C4-2B (cell line): ENCODE results near the gene ZNF155.
"Not testable (repeated sequence)": the region's sequence is repeated elsewhere in the genome, so short reads cannot be mapped to it uniquely, and the experiment has no call there.

Experiments
- H3K27ac ChIP-seq: fragments of 450-650 bp; 2 replicates; pipeline ENCODE4 v1.5.1; 2017
- ZFX ChIP-seq: fragments of 450-650 bp; IDR thresholded peaks from 2 replicates; pipeline ENCODE4 v1.6.1; 2017
- TF ChIP-seq, protein P1 (sequence below): fragments of 450-650 bp; conservative IDR thresholded peaks from 2 replicates; pipeline ENCODE4 v1.5.1; 2017; ENCODE audit warnings: mild to moderate bottlenecking

Gene ZNF155

DNA sequence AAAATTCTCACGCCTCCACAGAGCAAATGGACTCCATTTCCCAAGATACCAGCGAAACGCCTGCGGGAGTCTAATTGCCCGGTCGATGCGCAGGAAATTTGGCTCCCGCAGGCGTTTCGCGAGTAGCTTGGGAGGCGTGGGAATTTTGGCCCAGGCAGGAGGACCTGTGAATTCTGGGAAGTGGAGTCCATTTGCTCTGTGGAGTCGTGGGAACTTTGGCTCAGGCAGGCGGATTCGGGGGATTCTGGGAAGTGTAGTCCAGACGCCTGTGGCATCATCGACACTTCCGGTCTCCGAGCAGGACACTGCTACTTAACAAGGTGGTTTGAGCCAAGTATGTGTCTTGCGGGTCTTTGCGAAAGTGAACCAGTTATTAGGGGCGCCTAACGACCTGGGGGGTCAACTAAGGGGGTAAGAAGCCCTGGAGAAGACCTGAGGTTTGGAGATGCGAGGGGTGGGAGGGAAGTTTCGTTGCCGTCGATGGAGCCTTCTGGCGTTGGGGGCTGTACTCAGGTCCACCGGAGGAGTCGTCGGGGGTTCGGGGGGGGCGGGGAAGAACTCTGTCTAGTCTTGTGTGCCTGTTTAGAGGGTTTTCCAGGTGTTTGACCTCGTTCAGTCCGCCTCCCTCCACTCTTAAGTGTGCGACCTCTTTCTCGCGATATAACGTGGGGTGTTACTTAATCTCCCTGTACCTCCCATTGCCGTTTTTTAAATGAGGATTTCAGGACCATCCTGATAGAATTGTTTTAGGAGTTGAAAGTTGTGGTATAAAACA is at the start of gene ZNF155:
TSS of gene ZNF155 (plus strand) at position 277 of the 775 bp plus-strand sequence. CDS start 4,356 bp downstream, outside the sequence.
- peak within 1 kb of the TSS; percentile 62 for H3K27ac ChIP-seq
- TF ChIP-seq, protein P1, sequence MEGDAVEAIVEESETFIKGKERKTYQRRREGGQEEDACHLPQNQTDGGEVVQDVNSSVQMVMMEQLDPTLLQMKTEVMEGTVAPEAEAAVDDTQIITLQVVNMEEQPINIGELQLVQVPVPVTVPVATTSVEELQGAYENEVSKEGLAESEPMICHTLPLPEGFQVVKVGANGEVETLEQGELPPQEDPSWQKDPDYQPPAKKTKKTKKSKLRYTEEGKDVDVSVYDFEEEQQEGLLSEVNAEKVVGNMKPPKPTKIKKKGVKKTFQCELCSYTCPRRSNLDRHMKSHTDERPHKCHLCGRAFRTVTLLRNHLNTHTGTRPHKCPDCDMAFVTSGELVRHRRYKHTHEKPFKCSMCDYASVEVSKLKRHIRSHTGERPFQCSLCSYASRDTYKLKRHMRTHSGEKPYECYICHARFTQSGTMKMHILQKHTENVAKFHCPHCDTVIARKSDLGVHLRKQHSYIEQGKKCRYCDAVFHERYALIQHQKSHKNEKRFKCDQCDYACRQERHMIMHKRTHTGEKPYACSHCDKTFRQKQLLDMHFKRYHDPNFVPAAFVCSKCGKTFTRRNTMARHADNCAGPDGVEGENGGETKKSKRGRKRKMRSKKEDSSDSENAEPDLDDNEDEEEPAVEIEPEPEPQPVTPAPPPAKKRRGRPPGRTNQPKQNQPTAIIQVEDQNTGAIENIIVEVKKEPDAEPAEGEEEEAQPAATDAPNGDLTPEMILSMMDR: no peak
- no peak for TF ChIP-seq ZFX

GRCh38 chr19:43934985-43935708 is 48.8 kb upstream of the ZNF155 start, which contains the start of gene ZNF45:
Gene ZNF45, minus strand, starts transcription at chr19:43935282. Its CDS starts 13,097 bp downstream, at chr19:43922185.
- peak within 1 kb of the TSS; percentile 53 for H3K27ac ChIP-seq
- peak; percentile 63 for TF ChIP-seq ZFX
- TF ChIP-seq, protein P1: no peak

DNA sequence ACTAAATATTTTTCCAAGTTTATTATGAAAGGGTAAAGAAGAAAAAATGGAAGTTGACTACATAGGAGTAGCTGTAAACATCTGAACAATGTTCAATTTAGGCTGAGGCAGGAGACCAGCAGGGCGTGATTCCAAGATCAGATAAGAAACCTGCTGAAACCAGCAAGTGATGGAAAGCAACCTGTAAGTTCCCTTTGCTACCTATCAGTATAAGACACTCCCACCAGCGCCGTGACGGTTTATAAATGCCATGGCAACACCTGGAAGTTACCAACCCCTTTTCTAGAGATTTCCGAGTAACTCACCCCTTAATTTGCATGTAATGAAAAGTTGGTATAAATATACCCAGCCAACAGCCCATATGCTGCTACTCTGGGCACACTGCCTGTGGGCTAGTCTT is 47.8 kb upstream of the ZNF155 start:
- TF ChIP-seq ZFX: no peak
- TF ChIP-seq, protein P1: no peak
- no peak overlapping the region for H3K27ac ChIP-seq

GRCh38 chr19:43939557-43940260 is 44.3 kb upstream of the ZNF155 start:
- H3K27ac ChIP-seq: no peak overlapping the region
- TF ChIP-seq, protein P1: no peak
- TF ChIP-seq ZFX: no peak

DNA sequence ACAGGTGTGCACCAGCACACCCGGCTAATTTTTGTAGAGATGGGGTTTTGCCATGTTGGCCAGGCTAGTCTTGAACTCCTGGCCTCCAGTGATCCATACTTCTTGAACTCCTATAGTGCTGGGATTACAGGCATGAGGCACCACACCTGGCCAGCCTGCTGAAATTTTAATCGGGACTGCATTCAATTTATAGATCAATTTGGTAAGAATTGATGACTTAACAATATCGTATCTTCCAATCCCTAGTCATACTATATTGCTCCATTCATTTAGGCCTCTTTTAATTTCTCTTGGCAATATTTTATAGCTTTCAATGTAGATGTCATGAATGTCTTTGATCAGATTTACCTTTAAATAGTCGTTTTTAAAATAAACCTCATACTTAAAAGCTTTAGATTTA is 43.3 kb upstream of the ZNF155 start:
- no peak overlapping the region for H3K27ac ChIP-seq
- no peak for TF ChIP-seq ZFX
- TF ChIP-seq, protein P1: no peak

GRCh38 chr19:43941209-43941608 is 42.8 kb upstream of the ZNF155 start:
- TF ChIP-seq, protein P1: no peak
- no peak for TF ChIP-seq ZFX
- H3K27ac ChIP-seq: no peak overlapping the region

DNA sequence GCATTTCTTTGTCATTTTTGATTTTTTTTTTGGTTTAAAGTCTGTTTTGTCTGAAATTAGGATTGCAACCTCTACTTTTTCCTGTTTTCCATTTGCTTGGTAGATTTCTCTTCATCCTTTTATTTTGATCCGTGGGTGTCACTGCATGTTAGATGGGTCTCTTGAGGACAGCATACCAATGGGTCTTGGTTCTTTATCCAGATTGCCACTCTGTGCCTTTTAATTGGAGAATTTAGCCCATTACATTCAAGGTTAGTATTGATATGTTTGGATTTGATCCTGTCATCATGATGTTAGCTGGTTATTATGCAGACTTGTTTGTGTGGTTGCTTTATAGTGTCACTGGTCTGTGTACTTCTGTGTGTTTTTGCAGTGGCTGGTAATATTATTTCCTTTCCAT is 36.6 kb upstream of the ZNF155 start:
- not testable (repeated sequence) for H3K27ac ChIP-seq

DNA sequence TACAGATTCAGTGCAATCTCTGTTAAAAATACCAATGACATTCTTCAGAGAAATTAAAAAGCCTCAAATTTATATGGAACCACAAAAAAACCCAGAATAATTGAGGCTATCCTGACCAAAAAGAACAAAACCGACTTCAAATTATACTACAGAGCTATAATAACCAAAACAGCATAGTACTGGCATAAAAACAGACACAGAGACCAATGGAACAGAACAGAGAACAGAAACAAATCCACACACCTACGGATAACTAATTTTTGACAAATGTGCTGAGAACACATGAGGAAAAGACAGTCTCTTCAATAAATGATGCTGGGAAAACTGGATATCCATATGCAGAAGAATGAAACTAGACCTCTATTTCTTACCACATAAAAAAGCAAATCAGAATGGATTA is 34.2 kb upstream of the ZNF155 start:
- H3K27ac ChIP-seq: not testable (repeated sequence)
